ENCODE results near the gene MYO9B.
A peak's percentile ranks its signal among the peaks of the same experiment; 100 is the strongest.

Gene MYO9B

GRCh38 chr19:17209126-17210036, 133.8 kb downstream of the MYO9B start:
- no peak for DNase-seq

GRCh38 chr19:17210296-17210695, 134.7 kb downstream of the MYO9B start:
- DNase-seq: no peak

GRCh38 chr19:17211547-17212446, 136.2 kb downstream of the MYO9B start:
- no peak for DNase-seq

- no peak for DNase-seq
Measured at GRCh38 chr19:17213334-17213733, 137.8 kb downstream of the MYO9B start.

GRCh38 chr19:17214508-17215126, 139.0 kb downstream of the MYO9B start:
- DNase-seq: peak in 2 of 51 donors; percentile 38 to 40

- DNase-seq: peak; percentile 48 to 97 (median 85)
Measured at GRCh38 chr19:17215127-17215971, 139.8 kb downstream of the MYO9B start, which contains the start of gene USE1. Gene USE1, plus strand, starts transcription at chr19:17215357. Its CDS starts 49 bp downstream, at chr19:17215406.

GRCh38 chr19:17216058-17216670, 140.6 kb downstream of the MYO9B start:
- DNase-seq: peak in 4 of 51 donors; percentile 2 to 20 (median 14)

GRCh38 chr19:17219286-17219685, 143.7 kb downstream of the MYO9B start:
- DNase-seq: no peak

GRCh38 chr19:17220207-17220758, 144.7 kb downstream of the MYO9B start:
- peak in 1 of 51 donors; percentile 13 for DNase-seq

- no peak for DNase-seq
Measured at GRCh38 chr19:17225053-17225452, 149.5 kb downstream of the MYO9B start.

GRCh38 chr19:17226002-17226933, 150.7 kb downstream of the MYO9B start, which contains the start of gene OCEL1:
Gene OCEL1, plus strand, starts transcription at chr19:17226226. Its CDS starts 22 bp downstream, at chr19:17226248.
- peak; percentile 88 to 99 (median 97) for DNase-seq

- no peak for DNase-seq
Measured at GRCh38 chr19:17227798-17228367, 152.3 kb downstream of the MYO9B start.

- DNase-seq: no peak
Measured at GRCh38 chr19:17229890-17230289, 154.3 kb downstream of the MYO9B start.

GRCh38 chr19:17232258-17232657, 156.7 kb downstream of the MYO9B start:
- no peak for DNase-seq

GRCh38 chr19:17234911-17235299, 159.3 kb downstream of the MYO9B start:
- peak in 16 of 51 donors; percentile 4 to 38 (median 17) for DNase-seq

GRCh38 chr19:17235300-17235970, 159.9 kb downstream of the MYO9B start:
- peak in 37 of 51 donors; percentile 18 to 73 (median 46) for DNase-seq
